Endothelial cell of umbilical vein (primary cell): Measurements from ENCODE around the gene SLC35A4. TPM values are rescaled to one million over a fixed set of nuclear protein-coding genes. Genes with fewer than 3 reads are reported as not detected.

Source experiments
- BruUV-seq: library from RNA; stranded (reverse); fragments of 400-500 nt; replicated peaks from 2 replicates; lab custom pipeline; 2021; lab: Mats Ljungman, UMichigan
- CTCF ChIA-PET: fragments of 300-600, 350-600 bp; sonication (Branson Sonifier 250); formaldehyde crosslinking; loops from one replicate; lab custom pipeline; 2021; ENCODE audit warnings: antibody characterized with exemption, inconsistent platforms; lab: Charles Lee
- POLR2A ChIA-PET: fragments of 300-600, 350-600 bp; sonication (Branson Sonifier 250); formaldehyde crosslinking; loops from one replicate; lab custom pipeline; 2021; ENCODE audit warnings: antibody characterized with exemption, inconsistent platforms; lab: Charles Lee
- DNase-seq: peaks from one replicate; pipeline ENCODE4 v3.0.0-alpha.2; 2011; ENCODE audit warnings: low read depth, low spot score
- FAIRE-seq: peaks from 2 replicates; lab custom pipeline; 2011; peaks lifted over from hg19 to GRCh38; lab: Jason Lieb, UNC
- H2AFZ ChIP-seq: 2 replicates; pipeline ENCODE4 v1.6.0; 2012; ENCODE audit warnings: low read depth, low read length, control low read depth, inconsistent platforms
- H3K27ac ChIP-seq: 2 replicates; pipeline ENCODE4 v1.5.1; 2011; ENCODE audit warnings: low read depth, mild to moderate bottlenecking, control low read depth, low read length, moderate library complexity; ENCODE audit not compliant: insufficient read depth
- H3K27me3 ChIP-seq, 2 experiments: 2 replicates each; pipeline versions ENCODE4 v1.6.0 to v1.6.1; 2011; ENCODE audit warnings: low read length in 2 of 2, mixed read lengths in 1 of 2; ENCODE audit not compliant: control insufficient read depth in 2 of 2, insufficient read depth in 2 of 2
- H3K36me3 ChIP-seq, 2 experiments: 2 replicates in 1 of 2; 3 replicates in 1 of 2; pipeline ENCODE4 v1.5.1; 2011; ENCODE audit warnings: low read length in 2 of 2, mild to moderate bottlenecking in 1 of 2, moderate library complexity in 1 of 2; ENCODE audit not compliant: control insufficient read depth in 2 of 2, insufficient read depth in 2 of 2; ENCODE audit errors: extremely low read depth in 1 of 2
- H3K4me1 ChIP-seq: 3 replicates; pipeline ENCODE4 v1.5.1; 2011; ENCODE audit warnings: mild to moderate bottlenecking, low read length; ENCODE audit not compliant: control insufficient read depth, insufficient read depth; ENCODE audit errors: extremely low read depth
- H3K4me2 ChIP-seq: 2 replicates; pipeline ENCODE4 v1.6.1; 2011; ENCODE audit warnings: low read length, control low read depth, mixed read lengths; ENCODE audit not compliant: insufficient read depth
- H3K4me3 ChIP-seq, 3 experiments: fragments of 200-600 bp in 1 of 3; sonication (generic), shearing (Covaris generic) in 1 of 3; replicated peaks in 1 of 3; 2 replicates each; pipeline ENCODE4 v1.5.1; 2011 to 2016; ENCODE audit warnings: control low read depth in 3 of 3, low read length in 3 of 3, mild to moderate bottlenecking in 2 of 3, inconsistent platforms in 1 of 3, low read depth in 1 of 3, moderate library complexity in 1 of 3; ENCODE audit not compliant: insufficient read depth in 1 of 3
- H3K79me2 ChIP-seq: 2 replicates; pipeline ENCODE4 v1.6.0; 2012; ENCODE audit warnings: low read length, inconsistent platforms; ENCODE audit not compliant: control insufficient read depth, insufficient read depth
- H3K9ac ChIP-seq: replicated peaks from 2 replicates; pipeline ENCODE3; 2011; ENCODE audit warnings: low read length, control low read depth; ENCODE audit not compliant: insufficient read depth; ENCODE audit errors: extremely low read depth
- H3K9me1 ChIP-seq: replicated peaks from 3 replicates; pipeline ENCODE4 v1.6.0; 2011; ENCODE audit warnings: mild to moderate bottlenecking, low read length; ENCODE audit not compliant: control insufficient read depth, insufficient read depth; ENCODE audit errors: extremely low read depth
- H3K9me3 ChIP-seq: replicated peaks from 2 replicates; pipeline ENCODE4 v1.5.1; 2012; ENCODE audit warnings: low read length, inconsistent platforms; ENCODE audit not compliant: control insufficient read depth, insufficient read depth
- H4K20me1 ChIP-seq: replicated peaks from 2 replicates; pipeline ENCODE3; 2011; ENCODE audit warnings: mild to moderate bottlenecking, low read length; ENCODE audit not compliant: control insufficient read depth, insufficient read depth; ENCODE audit errors: extremely low read depth
- EZH2 ChIP-seq: IDR thresholded peaks from 2 replicates; pipeline ENCODE4 v1.6.1; 2012; ENCODE audit warnings: borderline replicate concordance, low read depth, mild to moderate bottlenecking, moderate library complexity, low read length, inconsistent platforms; ENCODE audit not compliant: severe bottlenecking
- FOS ChIP-seq: IDR thresholded peaks from 2 replicates; pipeline ENCODE4 v1.6.1; 2011; ENCODE audit warnings: mild to moderate bottlenecking, low read length, moderate library complexity, borderline replicate concordance; ENCODE audit not compliant: insufficient read depth
- GATA2 ChIP-seq: IDR thresholded peaks from 2 replicates; pipeline ENCODE4 v1.7.0; 2011; ENCODE audit warnings: low read depth, mild to moderate bottlenecking, moderate library complexity, mixed read lengths, low read length; ENCODE audit not compliant: insufficient read length, insufficient read depth
- JUN ChIP-seq: IDR thresholded peaks from 2 replicates; pipeline ENCODE4 v1.6.1; 2011; ENCODE audit warnings: borderline replicate concordance, low read depth; ENCODE audit not compliant: insufficient read length, insufficient read depth
- MAX ChIP-seq: IDR thresholded peaks from 2 replicates; pipeline ENCODE4 v1.6.1; 2011; ENCODE audit not compliant: insufficient read depth, insufficient read length
- MYC ChIP-seq: IDR thresholded peaks from one replicate; pipeline ENCODE4 v1.6.1; 2011; ENCODE audit warnings: mild to moderate bottlenecking, low read depth, low read length
- POLR2A ChIP-seq: IDR thresholded peaks from 2 replicates; pipeline ENCODE4 v1.6.1; 2012; ENCODE audit warnings: low read depth, mild to moderate bottlenecking, control low read depth, low read length
- POLR2AphosphoS5 ChIP-seq: IDR thresholded peaks from 2 replicates; pipeline ENCODE4 v1.6.1; 2012; ENCODE audit warnings: low read depth, mild to moderate bottlenecking, control low read depth, low read length, moderate library complexity; ENCODE audit not compliant: insufficient read depth
- dilution Hi-C: fragments of 300-500 bp; cut with MboI; formaldehyde crosslinking; loops from one replicate; pipeline ENCODE4 v1.15.0; 2019; ENCODE audit warnings: low sequenced_read_pairs; ENCODE audit not compliant: extremely low pct_ligation_motif_present
- intact Hi-C: fragments of 100-400 bp; cut with micrococcal nuclease; formaldehyde crosslinking; loops from one replicate; pipeline ENCODE4 v1.10.0; 2022
- polyA plus RNA-seq, 4 experiments: library from polyadenylated mRNA; depleted of rRNA in 3 of 4; stranded (reverse) in 3 of 4; unstranded in 1 of 4; fragments of >200 nt; gene quantifications; 2 replicates each; pipeline versions ENCODE4 v1.2.1 to v1.2.3, GENCODE V29; 2011 to 2012; ENCODE audit warnings: missing spikeins in 1 of 4
- total RNA-seq: library from RNA; stranded (reverse); gene quantifications from 2 replicates; pipeline ENCODE4 v1.2.3, GENCODE V29; 2021
- TF ChIP-seq, protein P1 (sequence below), 2 donors: IDR thresholded peaks; 1 replicate in 1 of 2; 2 replicates in 1 of 2; pipeline ENCODE4 v1.5.1; 2011; ENCODE audit warnings: low read length in 2 of 2, mild to moderate bottlenecking in 2 of 2, moderate library complexity in 2 of 2, control low read depth in 1 of 2, inconsistent platforms in 1 of 2, low read depth in 1 of 2; ENCODE audit not compliant: insufficient read depth in 1 of 2; ENCODE audit errors: extremely low read depth in 1 of 2

SLC35A4 gene
- total and polyA plus RNA-seq, 2 donors (not counting 3 experiments of a cell fraction or from before 2014, with no cell fraction given), result 65.6 to 118 TPM

DNA sequence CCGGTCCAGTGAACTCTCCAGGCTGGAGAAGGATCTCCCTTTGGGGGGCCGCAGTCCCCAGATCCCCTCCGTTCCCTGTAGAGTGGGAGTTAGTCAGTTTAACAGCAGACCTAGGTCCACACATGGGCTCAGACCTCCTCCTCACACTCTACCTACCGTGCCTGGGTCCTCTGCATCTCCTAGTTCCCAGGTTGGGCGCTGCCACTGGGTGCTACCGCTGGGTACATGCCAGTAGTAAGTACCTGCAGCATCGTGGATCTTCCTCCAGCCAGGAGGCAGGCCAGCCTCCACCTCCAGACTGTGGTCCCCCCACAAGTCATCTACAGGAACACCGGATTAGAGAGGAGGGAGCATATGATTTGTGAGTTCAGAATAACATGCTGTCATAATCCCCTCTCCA lies 1.0 kb upstream of the SLC35A4 start:
- H3K27me3 ChIP-seq, result no peaks in the 10 kb centered on the region
- ChIA-PET CTCF (interaction anchor here (1.0 to 3.3 kb wide), 5 partner anchors 16 to 191 kb away, joined by 3 to 22 read pairs (median 6); partner anchors contain the start of genes EIF4EBP3, IK and NDUFA2), POLR2A (no interaction called here)
- H3K36me3 ChIP-seq, result peaks cover 3 to 21% of the 10 kb centered on the region in 2 experiments
- FAIRE-seq, result no peak
- BruUV-seq, result no TSS peak
- H2AFZ ChIP-seq, result peak overlapping the region; percentile 56
- H3K4me2 ChIP-seq, result peak overlapping the region; percentile 47
- H3K4me1 ChIP-seq, result peaks cover 8% of the 10 kb centered on the region
- H3K79me2 ChIP-seq, result peaks cover 9% of the 10 kb centered on the region
- H3K4me3 ChIP-seq, result peak overlapping the region in 2 of 3 experiments; percentile 73 to 84
- peak overlapping the region; percentile 87 for H3K9ac ChIP-seq
- no peak overlapping the region for H3K27ac ChIP-seq
- intact Hi-C loops, result no loop called here
- dilution Hi-C loops, result no loop called here
- TF ChIP-seq MAX (no peak), EZH2 (no peak), POLR2AphosphoS5 (no peak), JUN (no peak), GATA2 (no peak), POLR2A (no peak), MYC (no peak), FOS (no peak)
- TF ChIP-seq, protein P1, sequence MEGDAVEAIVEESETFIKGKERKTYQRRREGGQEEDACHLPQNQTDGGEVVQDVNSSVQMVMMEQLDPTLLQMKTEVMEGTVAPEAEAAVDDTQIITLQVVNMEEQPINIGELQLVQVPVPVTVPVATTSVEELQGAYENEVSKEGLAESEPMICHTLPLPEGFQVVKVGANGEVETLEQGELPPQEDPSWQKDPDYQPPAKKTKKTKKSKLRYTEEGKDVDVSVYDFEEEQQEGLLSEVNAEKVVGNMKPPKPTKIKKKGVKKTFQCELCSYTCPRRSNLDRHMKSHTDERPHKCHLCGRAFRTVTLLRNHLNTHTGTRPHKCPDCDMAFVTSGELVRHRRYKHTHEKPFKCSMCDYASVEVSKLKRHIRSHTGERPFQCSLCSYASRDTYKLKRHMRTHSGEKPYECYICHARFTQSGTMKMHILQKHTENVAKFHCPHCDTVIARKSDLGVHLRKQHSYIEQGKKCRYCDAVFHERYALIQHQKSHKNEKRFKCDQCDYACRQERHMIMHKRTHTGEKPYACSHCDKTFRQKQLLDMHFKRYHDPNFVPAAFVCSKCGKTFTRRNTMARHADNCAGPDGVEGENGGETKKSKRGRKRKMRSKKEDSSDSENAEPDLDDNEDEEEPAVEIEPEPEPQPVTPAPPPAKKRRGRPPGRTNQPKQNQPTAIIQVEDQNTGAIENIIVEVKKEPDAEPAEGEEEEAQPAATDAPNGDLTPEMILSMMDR (IDR thresholded peaks at IDR 0.05; ENCODE audit: extremely low read depth in 1 of 2, insufficient read depth in 1 of 2, low read depth in 1 of 2, low read length in 2 of 2), result no peak
- DNase-seq, result no peak
- no peaks in the 10 kb centered on the region for H3K9me3 ChIP-seq
- no peaks in the 10 kb centered on the region for H4K20me1 ChIP-seq
- H3K9me1 ChIP-seq, result no peaks in the 10 kb centered on the region
